ENCODE data around the gene AGFG1. TPM values are rescaled to one million over a fixed set of nuclear protein-coding genes. Genes with fewer than 3 reads are reported as not detected.

Gene AGFG1
- total RNA-seq, 1 experiment from 2014 or later, result 72.5 TPM

DNA sequence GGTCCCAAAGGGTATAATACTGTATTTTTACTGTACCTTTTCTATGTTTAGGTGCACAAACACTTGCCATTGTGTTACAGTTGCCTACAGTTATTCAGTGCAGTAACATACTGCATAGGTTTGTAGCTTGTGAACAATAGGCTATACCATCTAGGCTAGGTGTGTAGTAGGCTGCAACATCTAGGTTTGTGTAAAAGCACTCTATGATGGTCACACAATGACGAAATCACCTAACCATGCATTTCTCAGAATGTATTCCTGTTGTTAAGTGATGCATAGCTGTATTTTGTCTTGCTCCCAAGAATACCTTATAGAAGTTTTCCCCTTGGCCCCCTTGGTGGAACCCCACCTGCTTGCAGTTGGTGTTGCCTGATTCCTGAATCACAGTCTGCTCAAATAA is 29.3 kb upstream of the AGFG1 start:
- Histone ChIP-seq H3K4me2 (ENCODE audit: low read length) (no peak overlapping the region), H3K79me2 (ENCODE audit: insufficient read depth, low read length) (no peaks in the 10 kb centered on the region), H3K9ac (ENCODE audit: low read length) (no peak overlapping the region), H3K36me3 (ENCODE audit: control insufficient read depth in 1 of 2, insufficient read depth in 2 of 2, low read length in 2 of 2) (no peaks in the 10 kb centered on the region), H3K9me3 (ENCODE audit: control insufficient read depth in 1 of 2, insufficient read depth in 1 of 2, low read depth in 1 of 2, low read length in 2 of 2) (no peaks in the 10 kb centered on the region), H3K4me1 (ENCODE audit: control insufficient read depth in 1 of 2, insufficient read depth in 2 of 2, low read length in 2 of 2) (no peaks in the 10 kb centered on the region), H3K27me3 (ENCODE audit: insufficient read depth, low read length) (no peaks in the 10 kb centered on the region), H4K20me1 (ENCODE audit: insufficient read depth) (no peaks in the 10 kb centered on the region), H2AFZ (ENCODE audit: low read depth, low read length, poor library complexity, severe bottlenecking) (no peak overlapping the region), H3K4me3 (replicated peaks in 1 of 2; ENCODE audit: low read depth in 1 of 2, low read length in 2 of 2) (no peak overlapping the region), H3K27ac (ENCODE audit: low read depth, low read length) (no peak overlapping the region), H3K9me2 (ENCODE audit: insufficient read depth) (no peaks in the 10 kb centered on the region)
- no peak for ATAC-seq
- intact Hi-C loops (cut with micrococcal nuclease), result no loop called here
- no TSS peak for BruUV-seq (replicated peaks)
- no peak for TF ChIP-seq JUND (IDR thresholded peaks at IDR 0.05)
- TF ChIP-seq RAD21 (IDR thresholded peaks at IDR 0.05; ENCODE audit: low read depth), result no peak
- no peak for TF ChIP-seq ELF1 (IDR thresholded peaks at IDR 0.05; ENCODE audit: borderline replicate concordance, low read depth)
- TF ChIP-seq CBX3 (IDR thresholded peaks at IDR 0.05; ENCODE audit: low read depth), result no peak
- no peak for TF ChIP-seq SP1 (IDR thresholded peaks at IDR 0.05; ENCODE audit: low read depth)
- TF ChIP-seq, protein P1, sequence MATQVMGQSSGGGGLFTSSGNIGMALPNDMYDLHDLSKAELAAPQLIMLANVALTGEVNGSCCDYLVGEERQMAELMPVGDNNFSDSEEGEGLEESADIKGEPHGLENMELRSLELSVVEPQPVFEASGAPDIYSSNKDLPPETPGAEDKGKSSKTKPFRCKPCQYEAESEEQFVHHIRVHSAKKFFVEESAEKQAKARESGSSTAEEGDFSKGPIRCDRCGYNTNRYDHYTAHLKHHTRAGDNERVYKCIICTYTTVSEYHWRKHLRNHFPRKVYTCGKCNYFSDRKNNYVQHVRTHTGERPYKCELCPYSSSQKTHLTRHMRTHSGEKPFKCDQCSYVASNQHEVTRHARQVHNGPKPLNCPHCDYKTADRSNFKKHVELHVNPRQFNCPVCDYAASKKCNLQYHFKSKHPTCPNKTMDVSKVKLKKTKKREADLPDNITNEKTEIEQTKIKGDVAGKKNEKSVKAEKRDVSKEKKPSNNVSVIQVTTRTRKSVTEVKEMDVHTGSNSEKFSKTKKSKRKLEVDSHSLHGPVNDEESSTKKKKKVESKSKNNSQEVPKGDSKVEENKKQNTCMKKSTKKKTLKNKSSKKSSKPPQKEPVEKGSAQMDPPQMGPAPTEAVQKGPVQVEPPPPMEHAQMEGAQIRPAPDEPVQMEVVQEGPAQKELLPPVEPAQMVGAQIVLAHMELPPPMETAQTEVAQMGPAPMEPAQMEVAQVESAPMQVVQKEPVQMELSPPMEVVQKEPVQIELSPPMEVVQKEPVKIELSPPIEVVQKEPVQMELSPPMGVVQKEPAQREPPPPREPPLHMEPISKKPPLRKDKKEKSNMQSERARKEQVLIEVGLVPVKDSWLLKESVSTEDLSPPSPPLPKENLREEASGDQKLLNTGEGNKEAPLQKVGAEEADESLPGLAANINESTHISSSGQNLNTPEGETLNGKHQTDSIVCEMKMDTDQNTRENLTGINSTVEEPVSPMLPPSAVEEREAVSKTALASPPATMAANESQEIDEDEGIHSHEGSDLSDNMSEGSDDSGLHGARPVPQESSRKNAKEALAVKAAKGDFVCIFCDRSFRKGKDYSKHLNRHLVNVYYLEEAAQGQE (IDR thresholded peaks at IDR 0.05; ENCODE audit: low read depth), result no peak
- TF ChIP-seq EZH2phosphoT487 (IDR thresholded peaks at IDR 0.05; ENCODE audit: borderline replicate concordance), result no peak
- TF ChIP-seq FOSL1 (IDR thresholded peaks at IDR 0.05; ENCODE audit: low read depth), result no peak
- TF ChIP-seq POLR2A (IDR thresholded peaks at IDR 0.05; ENCODE audit: borderline replicate concordance, extremely low read depth, insufficient read depth, insufficient read length), result no peak
- no peak for TF ChIP-seq SIN3A (IDR thresholded peaks at IDR 0.05; ENCODE audit: low read depth)
- TF ChIP-seq, protein P2, sequence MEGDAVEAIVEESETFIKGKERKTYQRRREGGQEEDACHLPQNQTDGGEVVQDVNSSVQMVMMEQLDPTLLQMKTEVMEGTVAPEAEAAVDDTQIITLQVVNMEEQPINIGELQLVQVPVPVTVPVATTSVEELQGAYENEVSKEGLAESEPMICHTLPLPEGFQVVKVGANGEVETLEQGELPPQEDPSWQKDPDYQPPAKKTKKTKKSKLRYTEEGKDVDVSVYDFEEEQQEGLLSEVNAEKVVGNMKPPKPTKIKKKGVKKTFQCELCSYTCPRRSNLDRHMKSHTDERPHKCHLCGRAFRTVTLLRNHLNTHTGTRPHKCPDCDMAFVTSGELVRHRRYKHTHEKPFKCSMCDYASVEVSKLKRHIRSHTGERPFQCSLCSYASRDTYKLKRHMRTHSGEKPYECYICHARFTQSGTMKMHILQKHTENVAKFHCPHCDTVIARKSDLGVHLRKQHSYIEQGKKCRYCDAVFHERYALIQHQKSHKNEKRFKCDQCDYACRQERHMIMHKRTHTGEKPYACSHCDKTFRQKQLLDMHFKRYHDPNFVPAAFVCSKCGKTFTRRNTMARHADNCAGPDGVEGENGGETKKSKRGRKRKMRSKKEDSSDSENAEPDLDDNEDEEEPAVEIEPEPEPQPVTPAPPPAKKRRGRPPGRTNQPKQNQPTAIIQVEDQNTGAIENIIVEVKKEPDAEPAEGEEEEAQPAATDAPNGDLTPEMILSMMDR (IDR thresholded peaks at IDR 0.05 in 2 of 3, conservative IDR thresholded peaks at IDR 0.05 in 1 of 3; ENCODE audit: borderline replicate concordance in 1 of 3, insufficient read depth in 1 of 3, low read depth in 2 of 3, low read length in 2 of 3), result no peak
- no peak for TF ChIP-seq SRF (IDR thresholded peaks at IDR 0.05; ENCODE audit: low read depth)
- no peak for TF ChIP-seq ZNF274 (IDR thresholded peaks at IDR 0.05; ENCODE audit: low read depth, low read length)
- TF ChIP-seq POLR2AphosphoS5 (IDR thresholded peaks at IDR 0.05; ENCODE audit: low read depth, low read length), result no peak
- TF ChIP-seq, protein P3, sequence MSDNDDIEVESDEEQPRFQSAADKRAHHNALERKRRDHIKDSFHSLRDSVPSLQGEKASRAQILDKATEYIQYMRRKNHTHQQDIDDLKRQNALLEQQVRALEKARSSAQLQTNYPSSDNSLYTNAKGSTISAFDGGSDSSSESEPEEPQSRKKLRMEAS (IDR thresholded peaks at IDR 0.05), result no peak
- TF ChIP-seq ZFX (IDR thresholded peaks at IDR 0.05), result no peak
- TF ChIP-seq, protein P4, sequence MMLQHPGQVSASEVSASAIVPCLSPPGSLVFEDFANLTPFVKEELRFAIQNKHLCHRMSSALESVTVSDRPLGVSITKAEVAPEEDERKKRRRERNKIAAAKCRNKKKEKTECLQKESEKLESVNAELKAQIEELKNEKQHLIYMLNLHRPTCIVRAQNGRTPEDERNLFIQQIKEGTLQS (IDR thresholded peaks at IDR 0.05), result no peak
- no peak for TF ChIP-seq YY1 (IDR thresholded peaks at IDR 0.05; ENCODE audit: extremely low read depth, insufficient replicate concordance, low read depth, low read length)
- TF ChIP-seq, protein P5, sequence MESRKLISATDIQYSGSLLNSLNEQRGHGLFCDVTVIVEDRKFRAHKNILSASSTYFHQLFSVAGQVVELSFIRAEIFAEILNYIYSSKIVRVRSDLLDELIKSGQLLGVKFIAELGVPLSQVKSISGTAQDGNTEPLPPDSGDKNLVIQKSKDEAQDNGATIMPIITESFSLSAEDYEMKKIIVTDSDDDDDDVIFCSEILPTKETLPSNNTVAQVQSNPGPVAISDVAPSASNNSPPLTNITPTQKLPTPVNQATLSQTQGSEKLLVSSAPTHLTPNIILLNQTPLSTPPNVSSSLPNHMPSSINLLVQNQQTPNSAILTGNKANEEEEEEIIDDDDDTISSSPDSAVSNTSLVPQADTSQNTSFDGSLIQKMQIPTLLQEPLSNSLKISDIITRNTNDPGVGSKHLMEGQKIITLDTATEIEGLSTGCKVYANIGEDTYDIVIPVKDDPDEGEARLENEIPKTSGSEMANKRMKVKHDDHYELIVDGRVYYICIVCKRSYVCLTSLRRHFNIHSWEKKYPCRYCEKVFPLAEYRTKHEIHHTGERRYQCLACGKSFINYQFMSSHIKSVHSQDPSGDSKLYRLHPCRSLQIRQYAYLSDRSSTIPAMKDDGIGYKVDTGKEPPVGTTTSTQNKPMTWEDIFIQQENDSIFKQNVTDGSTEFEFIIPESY (IDR thresholded peaks at IDR 0.05; ENCODE audit: extremely low read depth, insufficient replicate concordance, low read length), result no peak
- TF ChIP-seq EZH2 (IDR thresholded peaks at IDR 0.05), result no peak
- ChIA-PET RAD21 (ENCODE audit: low non-redundant PET in 1 of 2, low total read pairs in 2 of 2, uncharacterized antibody in 2 of 2, unreplicated experiment in 2 of 2) (no interaction called here), POLR2A (no interaction called here), CTCF (no interaction called here)
- DNase-seq (ENCODE audit: low read depth, low spot score), result no peak

All from HCT116 (cell line).